HL-60/S4 treated with phorbol 12-myristate 13-acetate at 8.2 ng/mL for 4 days and 3 days (cell line): ENCODE measurements around the gene SYT8.
"Not testable (repeated sequence)": the region's sequence is repeated elsewhere in the genome, so short reads cannot be mapped to it uniquely, and the experiment has no call there.

Experiments used
- in situ Hi-C: fragments of 300-500 bp; cut with MboI; formaldehyde crosslinking; loops from 2 replicates; pipeline ENCODE4 v1.15.0; 2022; ENCODE audit warnings: low sequenced_read_pairs

The SYT8 gene

DNA sequence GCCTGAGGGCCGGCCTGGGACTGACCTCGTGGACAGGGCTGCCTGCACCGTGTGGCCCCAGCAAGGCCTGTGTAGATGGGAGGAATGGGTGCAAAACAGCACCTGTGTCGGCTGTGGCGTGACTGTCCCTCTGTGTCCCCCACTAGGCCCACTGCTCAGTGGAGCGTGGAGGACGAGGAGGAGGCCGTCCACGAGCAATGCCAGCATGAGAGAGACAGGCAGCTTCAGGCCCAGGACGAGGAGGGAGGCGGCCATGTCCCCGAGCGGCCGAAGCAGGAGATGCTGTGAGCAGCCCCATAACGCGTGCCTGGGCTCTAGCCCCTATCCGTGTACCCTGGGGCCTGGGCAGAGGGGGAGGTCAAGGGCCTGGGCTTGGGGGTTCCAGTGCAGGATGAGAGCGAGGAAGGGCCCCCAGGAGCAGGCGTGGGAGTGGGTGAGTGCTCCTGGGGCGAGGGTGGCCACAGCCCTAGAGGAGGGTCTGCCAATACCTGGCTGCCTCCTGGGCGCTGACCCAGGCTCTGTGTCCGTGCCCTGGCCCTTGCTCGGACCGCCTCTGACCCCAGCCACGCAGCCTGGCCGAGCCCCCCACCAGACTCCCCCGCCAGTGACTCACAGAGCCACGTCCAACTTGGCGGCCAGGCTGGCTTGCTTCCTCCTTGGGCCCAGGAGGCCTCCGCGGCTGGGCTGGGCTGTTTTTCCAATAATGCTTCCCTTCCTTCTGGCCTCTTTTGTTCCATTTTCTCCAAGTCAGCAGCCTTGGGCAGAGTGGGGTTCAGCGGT is 45.3 kb downstream of the SYT8 start:
- in situ Hi-C loops: no loop called here

DNA sequence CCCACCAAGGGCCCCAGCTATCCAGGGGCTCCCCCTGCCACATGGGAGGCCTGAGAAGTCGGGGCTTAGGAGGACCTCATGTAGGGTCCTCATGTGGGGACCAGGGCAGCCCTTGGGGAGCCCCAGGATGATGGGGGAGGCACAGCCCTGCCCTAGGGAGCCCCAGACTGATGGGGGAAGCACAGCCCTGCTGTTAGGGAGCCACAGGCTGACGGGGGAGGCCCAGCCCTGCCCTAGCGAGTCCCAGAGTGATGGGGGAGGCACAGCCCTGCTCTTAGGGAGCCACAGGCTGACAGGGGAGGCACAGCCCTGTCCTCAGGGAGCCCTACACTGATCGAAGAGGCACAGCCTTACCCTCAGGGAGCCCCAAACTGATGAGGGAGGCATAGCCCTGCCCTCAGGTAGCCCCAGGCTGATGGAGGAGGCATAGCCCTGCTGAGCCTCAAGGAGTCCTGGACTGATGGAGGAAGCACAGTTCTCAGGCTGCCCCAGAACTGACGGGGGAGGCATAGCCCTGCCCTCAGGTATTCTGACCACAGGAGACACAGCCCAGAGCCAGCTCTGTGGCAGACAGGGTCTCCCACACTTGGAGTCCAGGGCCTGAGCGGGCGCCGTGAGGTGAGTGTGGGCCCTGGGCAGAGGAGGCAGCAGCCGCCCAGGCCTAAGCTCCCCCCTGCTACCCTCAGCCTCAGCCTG is 46.1 kb downstream of the SYT8 start:
- in situ Hi-C loops: no loop called here

DNA sequence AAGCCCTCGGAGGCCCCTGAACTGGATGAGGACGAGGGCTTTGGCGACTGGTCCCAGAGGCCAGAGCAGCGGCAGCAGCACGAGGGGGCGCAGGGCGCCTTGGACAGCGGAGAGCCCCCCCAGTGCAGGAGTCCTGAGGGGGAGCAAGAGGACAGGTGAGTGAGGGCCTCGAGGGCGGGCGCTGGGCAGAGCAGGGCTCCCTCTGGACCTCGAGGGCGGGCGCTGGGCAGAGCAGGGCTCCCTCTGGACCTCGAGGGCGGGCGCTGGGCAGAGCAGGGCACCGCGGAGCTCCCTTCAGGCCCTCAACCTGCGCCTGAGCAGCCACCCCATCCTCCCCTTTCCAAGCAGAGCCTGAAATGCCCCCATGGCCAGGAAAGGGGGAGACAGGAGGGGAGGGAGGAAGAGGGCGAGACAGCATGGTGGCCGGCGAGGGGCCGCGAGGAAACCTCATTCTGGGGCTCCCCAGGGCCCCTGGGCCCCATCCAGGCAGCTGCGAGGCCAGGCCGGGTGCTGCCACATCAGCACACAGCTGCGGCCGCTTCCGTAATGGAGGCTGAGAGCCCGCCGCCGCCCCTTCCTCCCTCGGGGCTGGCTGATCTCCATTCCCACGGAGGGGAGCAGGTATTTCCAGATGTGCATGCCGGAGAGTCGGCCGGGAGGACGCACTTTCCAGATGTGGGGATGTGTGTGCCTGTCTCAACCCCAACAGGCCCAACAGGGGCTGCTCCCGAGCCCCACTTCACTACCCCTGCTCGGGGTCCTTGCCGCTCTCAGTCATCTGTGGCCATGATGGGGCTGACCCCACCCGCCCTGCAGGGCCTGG is 46.9 kb downstream of the SYT8 start:
- in situ Hi-C loops: no loop called here

DNA sequence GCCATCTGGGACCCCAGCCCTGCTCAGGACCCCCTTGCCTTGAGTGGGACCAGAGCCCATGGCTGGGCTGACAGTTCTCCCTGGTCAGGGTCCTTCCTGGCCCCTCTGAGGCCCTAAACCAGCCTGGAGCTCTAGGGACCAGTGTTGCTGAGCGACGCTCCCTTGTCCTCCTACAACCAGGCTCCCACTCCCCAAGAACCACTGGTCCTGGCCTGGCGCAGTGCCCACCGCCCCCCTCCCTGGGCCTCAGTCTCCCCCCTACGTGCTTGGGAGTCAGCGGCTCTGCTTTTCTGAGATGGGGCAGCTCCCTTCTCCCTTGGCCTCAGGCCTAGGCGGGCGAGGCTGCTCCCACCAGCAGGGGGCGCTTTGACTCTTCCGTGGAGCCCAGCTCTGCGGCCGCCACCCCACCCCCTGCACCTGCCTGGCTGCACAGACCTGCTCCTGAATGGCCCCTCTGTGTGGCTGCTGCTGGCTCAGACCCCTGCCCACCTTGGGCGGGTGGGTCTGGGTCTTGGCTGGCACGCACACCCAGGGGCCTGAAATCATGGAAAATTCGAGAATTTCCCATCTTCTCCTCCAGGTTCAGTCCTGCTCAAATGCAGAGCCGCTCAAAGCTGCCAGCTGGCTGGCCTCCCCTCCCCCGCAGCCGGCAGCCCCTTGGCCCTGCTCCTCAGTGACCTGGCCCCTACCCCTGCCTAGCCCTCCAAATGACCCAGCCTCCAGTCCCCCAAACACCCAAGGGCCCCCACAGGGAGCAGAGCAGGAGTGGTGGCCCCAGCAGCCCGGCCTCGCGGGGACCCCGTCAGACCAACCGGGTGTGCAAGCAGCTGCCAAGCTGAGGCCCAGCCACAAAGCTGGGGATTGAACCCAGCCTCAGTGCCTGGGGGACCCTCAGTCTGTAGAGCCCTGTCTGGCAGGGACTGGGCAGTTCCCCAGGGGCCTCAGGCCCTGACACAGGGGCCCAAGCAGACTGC is 47.8 kb downstream of the SYT8 start:
- in situ Hi-C loops: no loop called here

DNA sequence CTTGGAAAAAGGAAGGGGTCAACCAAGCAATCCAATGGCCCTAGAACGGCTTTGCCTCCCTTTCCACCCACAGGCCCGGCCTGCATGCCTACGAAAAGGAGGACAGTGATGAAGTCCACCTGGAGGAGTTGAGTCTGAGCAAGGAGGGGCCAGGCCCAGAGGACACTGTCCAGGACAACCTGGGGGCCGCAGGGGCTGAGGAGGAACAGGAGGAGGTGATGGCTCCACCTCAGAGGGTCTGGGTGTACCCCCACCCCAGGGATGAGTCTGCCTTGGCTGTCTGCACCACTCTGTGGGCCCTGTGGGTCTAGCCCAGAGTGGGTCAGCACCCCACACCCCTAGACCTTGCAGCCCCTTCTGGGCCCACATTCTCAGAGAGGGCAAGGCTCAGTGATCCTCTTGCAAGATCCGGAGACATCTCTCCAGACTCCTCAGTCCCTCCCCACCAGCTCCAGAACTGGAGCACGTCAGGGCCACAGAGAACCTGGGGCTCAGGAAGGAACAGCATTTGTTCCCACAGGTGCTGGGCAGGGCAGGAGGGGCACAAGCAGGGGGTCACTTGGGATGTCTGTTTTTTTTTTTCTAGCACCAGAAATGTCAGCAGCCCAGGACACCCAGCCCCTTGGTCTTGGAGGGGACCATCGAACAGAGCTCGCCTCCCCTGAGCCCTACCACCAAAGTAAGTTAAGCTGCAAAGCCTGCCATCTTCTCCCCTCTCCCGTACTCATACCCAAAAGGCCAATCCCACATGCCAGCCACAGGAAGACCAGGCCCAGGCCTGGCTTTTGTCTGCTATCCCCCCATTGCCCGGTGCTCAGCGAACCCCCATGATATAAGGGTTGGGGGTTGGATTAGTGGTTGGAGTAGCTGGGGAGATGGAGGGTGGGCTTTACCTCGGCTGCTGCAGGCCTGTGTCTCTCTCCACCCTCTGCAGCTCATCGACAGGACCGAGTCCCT is 48.8 kb downstream of the SYT8 start:
- in situ Hi-C loops: no loop called here

DNA sequence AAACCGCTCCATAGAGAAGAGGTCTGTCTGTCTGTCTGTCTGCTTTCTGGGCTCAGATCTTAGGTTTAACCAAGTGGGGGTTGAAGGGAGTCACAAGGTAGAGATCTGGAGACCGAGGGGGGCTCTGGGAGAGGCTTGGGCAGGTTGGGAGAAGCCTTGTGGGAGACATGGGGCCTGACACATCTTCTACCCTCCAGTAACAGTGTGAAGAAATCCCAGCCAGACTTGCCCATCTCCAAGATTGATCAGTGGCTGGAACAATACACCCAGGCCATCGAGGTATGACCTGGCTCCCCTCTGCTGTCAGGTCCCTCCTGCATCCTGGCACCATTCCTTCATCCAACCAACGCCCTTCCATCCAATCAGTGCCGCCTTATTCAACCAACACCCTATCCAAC is 49.5 kb downstream of the SYT8 start:
- in situ Hi-C loops: no loop called here

DNA sequence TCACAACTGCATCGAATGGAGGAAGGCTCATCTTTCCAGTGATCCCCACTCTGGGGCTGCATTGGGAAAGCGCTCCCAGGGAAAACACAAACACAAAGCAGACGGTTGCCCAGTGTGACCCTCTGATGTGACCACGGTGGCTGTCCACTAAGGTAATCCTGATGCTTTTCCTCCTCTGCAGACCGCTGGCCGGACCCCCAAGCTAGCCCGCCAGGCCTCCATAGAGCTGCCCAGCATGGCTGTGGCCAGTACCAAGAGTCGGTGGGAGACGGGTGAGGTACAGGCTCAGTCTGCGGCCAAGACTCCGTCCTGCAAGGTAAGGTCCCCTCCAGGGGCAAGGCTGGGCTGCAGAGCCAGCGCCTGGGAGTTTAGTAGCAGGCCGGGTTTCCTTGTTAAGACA is 51.8 kb downstream of the SYT8 start:
- in situ Hi-C loops: not testable (repeated sequence)
